H1 (cell line): ENCODE data around the gene LLGL2. TPM values are rescaled to one million over a fixed set of nuclear protein-coding genes. Genes with fewer than 3 reads are reported as not detected.

Experiments used
- ASH2L ChIP-seq: fragments of 200-600, 300-600 bp; sonication (generic); IDR thresholded peaks from one replicate; pipeline ENCODE4 v1.7.1; 2017; ENCODE audit warnings: low read length
- BACH1 ChIP-seq: IDR thresholded peaks from 2 replicates; pipeline ENCODE4 v1.6.1; 2012; ENCODE audit warnings: low read length, improper control_type of control experiment
- CTCF ChIP-seq, 3 experiments: IDR thresholded peaks; 1 replicate in 2 of 3; 2 replicates in 1 of 3; pipeline versions ENCODE4 v1.5.1 to v1.6.1; 2011; ENCODE audit warnings: low read length in 3 of 3, mild to moderate bottlenecking in 3 of 3, inconsistent platforms in 2 of 3, low read depth in 1 of 3, moderate library complexity in 1 of 3; ENCODE audit not compliant: insufficient read depth in 1 of 3; ENCODE audit errors: control extremely low read depth in 1 of 3
- EP300 ChIP-seq, 2 experiments: IDR thresholded peaks; 1 replicate in 1 of 2; 2 replicates in 1 of 2; pipeline ENCODE4 v1.6.1; 2011 to 2012; ENCODE audit warnings: low read depth in 2 of 2, low read length in 2 of 2, mild to moderate bottlenecking in 2 of 2, borderline replicate concordance in 1 of 2, inconsistent platforms in 1 of 2, moderate library complexity in 1 of 2
- JUND ChIP-seq: IDR thresholded peaks from 2 replicates; pipeline ENCODE4 v1.6.1; 2011; ENCODE audit warnings: mild to moderate bottlenecking, improper control_type of control experiment, low read length
- KDM4A ChIP-seq: IDR thresholded peaks from one replicate; pipeline ENCODE4 v1.7.1; 2012; ENCODE audit warnings: low read depth, mild to moderate bottlenecking, moderate library complexity, low read length, inconsistent platforms; ENCODE audit not compliant: severe bottlenecking
- NANOG ChIP-seq: IDR thresholded peaks from 2 replicates; pipeline ENCODE4 v1.6.1; 2011; ENCODE audit warnings: low read length, low read depth, mild to moderate bottlenecking, inconsistent platforms; ENCODE audit not compliant: insufficient read depth, poor library complexity, severe bottlenecking
- PHF8 ChIP-seq: fragments of 200-600 bp; sonication (generic); conservative IDR thresholded peaks from 2 replicates; pipeline ENCODE4 v1.7.1; 2012; ENCODE audit warnings: low read depth, mild to moderate bottlenecking, inconsistent platforms, low read length, moderate library complexity
- POLR2A ChIP-seq, 2 experiments: IDR thresholded peaks; 1 replicate in 1 of 2; 2 replicates in 1 of 2; pipeline ENCODE4 v1.6.1; 2011; ENCODE audit warnings: low read depth in 2 of 2, low read length in 2 of 2, mild to moderate bottlenecking in 2 of 2; ENCODE audit errors: control extremely low read depth in 1 of 2
- POLR2AphosphoS5 ChIP-seq: IDR thresholded peaks from 2 replicates; pipeline ENCODE4 v1.6.1; 2011; ENCODE audit warnings: low read depth, low read length
- POU5F1 ChIP-seq: IDR thresholded peaks from 2 replicates; pipeline ENCODE4 v1.6.1; 2011; ENCODE audit warnings: low read depth, mild to moderate bottlenecking, low read length, moderate library complexity
- RAD21 ChIP-seq, 2 experiments: IDR thresholded peaks in 1 of 2; conservative IDR thresholded peaks in 1 of 2; 2 replicates each; pipeline ENCODE4 v1.6.1; 2011; ENCODE audit warnings: low read depth in 2 of 2, low read length in 2 of 2, improper control_type of control experiment in 1 of 2, inconsistent platforms in 1 of 2, mild to moderate bottlenecking in 1 of 2, moderate library complexity in 1 of 2
- RFX5 ChIP-seq: IDR thresholded peaks from 2 replicates; pipeline ENCODE4 v1.6.1; 2011; ENCODE audit warnings: low read depth, low read length, improper control_type of control experiment, borderline replicate concordance
- SAP30 ChIP-seq: fragments of 300-600 bp; sonication (generic); IDR thresholded peaks from 2 replicates; pipeline ENCODE4 v1.7.1; 2012; ENCODE audit warnings: low read length, moderate library complexity, mild to moderate bottlenecking, inconsistent platforms; ENCODE audit not compliant: insufficient read depth, insufficient replicate concordance
- SIX5 ChIP-seq: IDR thresholded peaks from 2 replicates; pipeline ENCODE4 v1.6.1; 2011; ENCODE audit warnings: mild to moderate bottlenecking, low read depth, low read length
- TAF1 ChIP-seq: IDR thresholded peaks from 2 replicates; pipeline ENCODE4 v1.6.1; 2011; ENCODE audit warnings: mild to moderate bottlenecking, low read depth, low read length
- TBP ChIP-seq: IDR thresholded peaks from 2 replicates; pipeline ENCODE4 v1.6.1; 2011; ENCODE audit warnings: low read depth, low read length, improper control_type of control experiment
- ZNF274 ChIP-seq: IDR thresholded peaks from 2 replicates; pipeline ENCODE4 v1.7.0; 2012; ENCODE audit warnings: low read length, borderline replicate concordance; ENCODE audit errors: extremely low read depth
- polyA plus RNA-seq, 7 experiments: library from polyadenylated mRNA; depleted of rRNA in 3 of 7; stranded (reverse) in 5 of 7; unstranded in 2 of 7; fragments of >200 nt in 5 of 7; fragments of 200-250 nt in 2 of 7; gene quantifications; 1 replicate in 5 of 7; 2 replicates in 1 of 7; 4 replicates in 1 of 7; pipeline versions ENCODE4 v1.2.1 to v1.2.3, GENCODE V29; 2011 to 2013; ENCODE audit warnings: missing spikeins in 2 of 7, mixed read lengths in 2 of 7
- total RNA-seq: library from RNA; stranded (reverse); fragmentation: NEBNext Ultra II Directional; extraction: Animal tissue kit (Norgen Biotek cat#: 25700); gene quantifications from 2 replicates; pipeline ENCODE4 v1.2.1, GENCODE V29; 2021
- TF ChIP-seq, protein P1 (sequence below): IDR thresholded peaks from 2 replicates; pipeline ENCODE4 v1.6.1; 2012; ENCODE audit warnings: inconsistent platforms

LLGL2 gene
- total and polyA plus RNA-seq, 2 of the 8 experiments (the other 6 are each of a cell fraction or from before 2014, with no cell fraction given): 64.5 to 77.1 TPM

GRCh38 chr17:75589012-75589918 is 63.8 kb downstream of the LLGL2 start (continued):
- no peak for TF ChIP-seq RFX5
- no peak for TF ChIP-seq SAP30
- no peak for TF ChIP-seq POU5F1
- TF ChIP-seq CTCF (IDR thresholded peaks at IDR 0.05; ENCODE audit: control extremely low read depth in 1 of 3, insufficient read depth in 1 of 3, low read depth in 1 of 3, low read length in 3 of 3): peak; percentile 61 to 77 (median 72)
- TF ChIP-seq KDM4A: peak; percentile 33
- peak in 1 of 2 experiments; percentile 79; a peak in 1 of 3 replicates for TF ChIP-seq EP300 (IDR thresholded peaks at IDR 0.05; ENCODE audit: borderline replicate concordance in 1 of 2, low read depth in 2 of 2, low read length in 2 of 2)
- peak; percentile 49 to 57; a peak in 3 of 4 replicates for TF ChIP-seq RAD21 (IDR thresholded peaks at IDR 0.05 in 1 of 2, conservative IDR thresholded peaks at IDR 0.05 in 1 of 2; ENCODE audit: low read depth in 2 of 2, low read length in 2 of 2)
- no peak for TF ChIP-seq BACH1
- TF ChIP-seq TBP: no peak
- no peak for TF ChIP-seq ZNF274
- peak; percentile 13; the same call in 1 of the 2 replicates for TF ChIP-seq TAF1
- 0 out of 2 replicates have a peak, but pooled peaks have one; percentile 2 for TF ChIP-seq PHF8
- TF ChIP-seq JUND: 0 out of 2 replicates have a peak, but pooled peaks have one; percentile 26
- no peak for TF ChIP-seq ASH2L
- TF ChIP-seq SIX5: no peak
- TF ChIP-seq, protein P1, sequence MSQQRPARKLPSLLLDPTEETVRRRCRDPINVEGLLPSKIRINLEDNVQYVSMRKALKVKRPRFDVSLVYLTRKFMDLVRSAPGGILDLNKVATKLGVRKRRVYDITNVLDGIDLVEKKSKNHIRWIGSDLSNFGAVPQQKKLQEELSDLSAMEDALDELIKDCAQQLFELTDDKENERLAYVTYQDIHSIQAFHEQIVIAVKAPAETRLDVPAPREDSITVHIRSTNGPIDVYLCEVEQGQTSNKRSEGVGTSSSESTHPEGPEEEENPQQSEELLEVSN: no peak
- TF ChIP-seq POLR2A (IDR thresholded peaks at IDR 0.05; ENCODE audit: control extremely low read depth in 1 of 2, low read depth in 2 of 2, low read length in 2 of 2): peak in 1 of 2 experiments; percentile 45; a peak in 1 of 3 replicates
- TF ChIP-seq NANOG: no peak
- 0 out of 2 replicates have a peak, but pooled peaks have one; percentile 23 for TF ChIP-seq POLR2AphosphoS5
